ENCODE results near the gene RGS7. TPM values are rescaled to one million over a fixed set of nuclear protein-coding genes. Genes with fewer than 3 reads are reported as not detected.
"Not testable (repeated sequence)": the region's sequence is repeated elsewhere in the genome, so short reads cannot be mapped to it uniquely, and the experiment has no call there.

The RGS7 gene
- total and polyA plus RNA-seq, 7 experiments from 2014 or later: not detected

DNA sequence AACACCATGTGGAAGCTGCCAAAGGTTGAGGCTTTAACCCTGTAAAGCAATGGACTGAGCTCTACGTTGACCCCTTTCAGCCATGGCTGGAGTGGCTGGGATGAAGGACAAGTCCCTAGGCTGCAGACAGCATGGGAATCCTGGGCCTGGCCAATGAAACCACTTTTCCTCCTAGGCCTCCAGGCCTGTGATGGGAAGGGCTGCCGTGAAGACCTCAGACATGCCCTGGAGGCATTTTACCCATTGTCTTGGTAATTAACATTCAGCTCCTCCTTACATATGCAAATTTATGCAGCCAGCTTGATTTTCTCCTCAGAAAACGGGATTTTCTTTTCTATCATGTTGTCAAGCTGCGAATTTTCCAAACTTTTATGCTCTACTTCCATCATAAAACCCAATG, 214.5 kb downstream of the RGS7 start:
- no peak for ATAC-seq
- Histone ChIP-seq H3K27ac (ENCODE audit: low read depth, low read length) (no peak overlapping the region), H3K4me3 (ENCODE audit: low read length) (no peak overlapping the region), H3K9me3 (ENCODE audit: control insufficient read depth in 2 of 3, low read length in 3 of 3) (no peaks in the 10 kb centered on the region), H3K36me3 (ENCODE audit: control insufficient read depth in 2 of 3, insufficient read depth in 3 of 3, low read length in 3 of 3) (no peaks in the 10 kb centered on the region), H3K4me1 (ENCODE audit: control insufficient read depth in 2 of 2, insufficient read depth in 2 of 2, low read length in 2 of 2) (no peaks in the 10 kb centered on the region), H3K27me3 (ENCODE audit: control insufficient read depth in 2 of 2, insufficient read depth in 2 of 2, low read length in 2 of 2) (no peaks in the 10 kb centered on the region)
- peaks cover 2 to 20% (median 7%) of the 10 kb centered on the region in 11 donors for H3K9me3 Mint-ChIP-seq
- H3K27ac Mint-ChIP-seq: no peak overlapping the region
- H3K4me1 Mint-ChIP-seq: no peaks in the 10 kb centered on the region
- no peak for DNase-seq
- ChIA-PET POLR2A (no interaction called here), CTCF (no interaction called here)
- H3K4me3 Mint-ChIP-seq: no peak overlapping the region
- intact Hi-C loops (cut with micrococcal nuclease): no loop called here
- no peaks in the 10 kb centered on the region for H3K36me3 Mint-ChIP-seq
- H3K27me3 Mint-ChIP-seq: no peaks in the 10 kb centered on the region

DNA sequence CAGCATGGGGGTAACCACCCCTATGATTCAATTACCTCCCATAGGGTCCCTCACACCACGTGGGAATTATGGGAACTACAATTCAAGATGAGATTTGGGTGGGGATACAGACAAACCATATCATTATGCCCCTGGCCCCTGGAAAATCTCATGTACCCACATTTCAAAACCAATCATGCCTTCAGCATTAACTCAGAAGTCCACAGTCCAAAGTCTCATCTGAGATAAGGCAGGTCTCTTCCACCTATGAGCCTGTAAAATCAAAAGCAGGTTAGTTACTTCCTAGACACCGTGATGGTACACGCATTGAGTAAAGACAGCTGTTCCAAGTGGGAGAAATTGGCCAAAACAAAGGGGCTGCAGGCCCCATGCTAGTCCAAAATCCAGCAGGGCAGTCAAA, 215.4 kb downstream of the RGS7 start:
- H3K36me3 Mint-ChIP-seq; CTCF ChIA-PET; H3K27ac ChIP-seq (ENCODE audit: low read depth, low read length); ATAC-seq; DNase-seq; H3K4me3 ChIP-seq (ENCODE audit: low read length); H3K27me3 Mint-ChIP-seq; H3K9me3 ChIP-seq (ENCODE audit: control insufficient read depth in 2 of 3, low read length in 3 of 3); H3K4me1 ChIP-seq (ENCODE audit: control insufficient read depth in 2 of 2, insufficient read depth in 2 of 2, low read length in 2 of 2); H3K4me1 Mint-ChIP-seq; H3K27ac Mint-ChIP-seq; intact Hi-C loops (cut with micrococcal nuclease); H3K4me3 Mint-ChIP-seq; H3K36me3 ChIP-seq (ENCODE audit: control insufficient read depth in 2 of 3, insufficient read depth in 3 of 3, low read length in 3 of 3); POLR2A ChIA-PET; H3K27me3 ChIP-seq (ENCODE audit: control insufficient read depth in 2 of 2, insufficient read depth in 2 of 2, low read length in 2 of 2): not testable (repeated sequence)
- peaks cover 2 to 20% (median 7%) of the 10 kb centered on the region in 11 donors for H3K9me3 Mint-ChIP-seq

DNA sequence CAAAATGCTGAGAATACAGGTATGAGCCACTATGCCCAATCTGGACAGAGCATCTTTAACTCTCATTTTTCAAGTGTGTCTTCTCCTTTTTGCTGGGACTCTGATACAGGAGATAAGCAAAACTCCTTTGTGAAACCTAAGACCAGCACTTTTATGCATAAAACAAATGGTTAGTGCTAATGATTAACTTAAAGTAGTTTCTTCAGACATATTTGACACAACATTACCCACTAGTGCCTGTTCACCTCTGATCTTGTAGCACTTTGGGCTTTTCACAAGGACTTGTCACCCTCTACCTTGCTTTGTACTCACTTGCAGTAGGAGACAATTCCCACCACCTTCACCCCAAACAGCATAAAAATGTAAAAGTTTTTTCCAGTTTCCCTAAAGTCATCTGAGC, 216.3 kb downstream of the RGS7 start:
- Histone ChIP-seq H3K27me3 (ENCODE audit: control insufficient read depth in 2 of 2, insufficient read depth in 2 of 2, low read length in 2 of 2) (no peaks in the 10 kb centered on the region), H3K27ac (ENCODE audit: low read depth, low read length) (no peak overlapping the region), H3K36me3 (ENCODE audit: control insufficient read depth in 2 of 3, insufficient read depth in 3 of 3, low read length in 3 of 3) (no peaks in the 10 kb centered on the region), H3K4me1 (ENCODE audit: control insufficient read depth in 2 of 2, insufficient read depth in 2 of 2, low read length in 2 of 2) (no peaks in the 10 kb centered on the region), H3K9me3 (ENCODE audit: control insufficient read depth in 2 of 3, low read length in 3 of 3) (no peaks in the 10 kb centered on the region), H3K4me3 (ENCODE audit: low read length) (no peak overlapping the region)
- ATAC-seq (no peak), DNase-seq (no peak)
- no peaks in the 10 kb centered on the region for H3K4me1 Mint-ChIP-seq
- no peaks in the 10 kb centered on the region for H3K27me3 Mint-ChIP-seq
- H3K4me3 Mint-ChIP-seq: no peak overlapping the region
- H3K27ac Mint-ChIP-seq: no peak overlapping the region
- intact Hi-C loops (cut with micrococcal nuclease): no loop called here
- no peaks in the 10 kb centered on the region for H3K36me3 Mint-ChIP-seq
- POLR2A ChIA-PET: no interaction called here
- CTCF ChIA-PET: no interaction called here
- peaks cover 2 to 20% (median 6%) of the 10 kb centered on the region in 11 donors for H3K9me3 Mint-ChIP-seq

- H3K4me1 Mint-ChIP-seq: no peaks in the 10 kb centered on the region
- Histone ChIP-seq H3K27ac (ENCODE audit: low read depth, low read length) (no peak overlapping the region), H3K36me3 (ENCODE audit: control insufficient read depth in 2 of 3, insufficient read depth in 3 of 3, low read length in 3 of 3) (no peaks in the 10 kb centered on the region), H3K9me3 (ENCODE audit: control insufficient read depth in 2 of 3, low read length in 3 of 3) (no peaks in the 10 kb centered on the region), H3K4me1 (ENCODE audit: control insufficient read depth in 2 of 2, insufficient read depth in 2 of 2, low read length in 2 of 2) (no peaks in the 10 kb centered on the region), H3K4me3 (ENCODE audit: low read length) (no peak overlapping the region), H3K27me3 (ENCODE audit: control insufficient read depth in 2 of 2, insufficient read depth in 2 of 2, low read length in 2 of 2) (no peaks in the 10 kb centered on the region)
- POLR2A ChIA-PET: no interaction called here
- intact Hi-C loops (cut with micrococcal nuclease): no loop called here
- H3K27me3 Mint-ChIP-seq: no peaks in the 10 kb centered on the region
- CTCF ChIA-PET: no interaction called here
- DNase-seq (no peak), ATAC-seq (no peak)
- H3K36me3 Mint-ChIP-seq: no peaks in the 10 kb centered on the region
- peaks cover 2 to 19% (median 7%) of the 10 kb centered on the region in 11 donors for H3K9me3 Mint-ChIP-seq
- H3K4me3 Mint-ChIP-seq: no peak overlapping the region
- no peak overlapping the region for H3K27ac Mint-ChIP-seq
Measured at GRCh38 chr1:241139047-241139446, 218.0 kb downstream of the RGS7 start.

DNA sequence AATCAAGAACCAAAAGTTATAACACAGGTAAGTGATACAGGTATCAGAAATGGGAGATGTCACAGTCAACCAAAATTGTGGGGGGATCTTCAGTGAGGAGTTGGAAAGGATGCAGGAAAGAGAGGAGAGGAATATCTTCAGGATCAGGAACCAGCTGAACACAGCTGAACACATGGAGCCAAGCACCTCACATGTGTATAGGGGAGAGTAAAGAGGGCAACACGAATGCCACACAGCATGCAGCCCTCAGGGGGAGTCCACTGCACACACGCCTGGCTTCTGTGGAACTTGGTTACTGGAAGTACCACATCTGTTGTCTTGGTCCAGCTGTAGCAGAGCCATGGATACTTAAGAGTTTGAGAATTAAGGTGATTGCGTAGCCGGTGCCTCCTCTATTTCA, 218.8 kb downstream of the RGS7 start:
- no peak overlapping the region for H3K27ac Mint-ChIP-seq

DNA sequence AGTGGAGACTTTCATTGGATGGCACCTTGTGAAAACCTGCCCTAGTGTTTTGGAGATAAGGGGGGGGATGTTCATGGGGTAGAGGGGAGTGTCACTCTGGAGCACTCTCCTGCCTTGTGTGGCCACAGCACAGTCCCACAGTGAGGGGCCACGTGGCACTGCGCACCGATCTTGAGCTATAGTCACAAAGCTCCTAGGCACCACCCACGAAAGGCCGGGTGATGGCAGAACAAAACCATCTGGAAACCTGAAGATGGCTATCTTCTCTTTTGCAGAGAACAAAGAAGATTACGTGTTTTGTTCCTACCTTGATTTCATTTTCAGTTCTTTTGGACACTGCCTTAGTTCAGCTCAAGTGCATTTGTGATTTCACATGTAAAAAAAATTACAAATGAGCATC, 220.6 kb downstream of the RGS7 start:
- Histone ChIP-seq H3K4me3 (ENCODE audit: low read length) (no peak overlapping the region), H3K9me3 (ENCODE audit: control insufficient read depth in 2 of 3, low read length in 3 of 3) (no peaks in the 10 kb centered on the region), H3K36me3 (ENCODE audit: control insufficient read depth in 2 of 3, insufficient read depth in 3 of 3, low read length in 3 of 3) (no peaks in the 10 kb centered on the region), H3K4me1 (ENCODE audit: control insufficient read depth in 2 of 2, insufficient read depth in 2 of 2, low read length in 2 of 2) (no peaks in the 10 kb centered on the region), H3K27me3 (ENCODE audit: control insufficient read depth in 2 of 2, insufficient read depth in 2 of 2, low read length in 2 of 2) (no peaks in the 10 kb centered on the region), H3K27ac (ENCODE audit: low read depth, low read length) (no peak overlapping the region)
- DNase-seq: no peak
- intact Hi-C loops (cut with micrococcal nuclease): no loop called here
- Mint-ChIP-seq H3K4me3 (no peak overlapping the region), H3K36me3 (no peaks in the 10 kb centered on the region), H3K9me3 (peaks cover 0 to 15% (median 4%) of the 10 kb centered on the region in 11 donors), H3K27ac (no peak overlapping the region), H3K27me3 (no peaks in the 10 kb centered on the region), H3K4me1 (no peaks in the 10 kb centered on the region)
- ChIA-PET CTCF (no interaction called here), POLR2A (no interaction called here)
- ATAC-seq: no peak

More for the DNA sequence above, 218.8 kb downstream of the RGS7 start:
- no peaks in the 10 kb centered on the region for H3K27me3 ChIP-seq (ENCODE audit: control insufficient read depth in 2 of 2, insufficient read depth in 2 of 2, low read length in 2 of 2)
- DNase-seq (no peak), ATAC-seq (no peak)
- no peak overlapping the region for H3K4me3 ChIP-seq (ENCODE audit: low read length)
- H3K9me3 ChIP-seq (ENCODE audit: control insufficient read depth in 2 of 3, low read length in 3 of 3): no peaks in the 10 kb centered on the region
- no peaks in the 10 kb centered on the region for H3K4me1 Mint-ChIP-seq
- no peak overlapping the region for H3K27ac ChIP-seq (ENCODE audit: low read depth, low read length)
- H3K36me3 Mint-ChIP-seq: no peaks in the 10 kb centered on the region
- POLR2A ChIA-PET: no interaction called here
- H3K4me3 Mint-ChIP-seq: no peak overlapping the region
- no peaks in the 10 kb centered on the region for H3K36me3 ChIP-seq (ENCODE audit: control insufficient read depth in 2 of 3, insufficient read depth in 3 of 3, low read length in 3 of 3)
- peaks cover 2 to 18% (median 6%) of the 10 kb centered on the region in 11 donors for H3K9me3 Mint-ChIP-seq
- no peaks in the 10 kb centered on the region for H3K27me3 Mint-ChIP-seq
- H3K4me1 ChIP-seq (ENCODE audit: control insufficient read depth in 2 of 2, insufficient read depth in 2 of 2, low read length in 2 of 2): no peaks in the 10 kb centered on the region
- CTCF ChIA-PET: no interaction called here
- intact Hi-C loops (cut with micrococcal nuclease): no loop called here

DNA sequence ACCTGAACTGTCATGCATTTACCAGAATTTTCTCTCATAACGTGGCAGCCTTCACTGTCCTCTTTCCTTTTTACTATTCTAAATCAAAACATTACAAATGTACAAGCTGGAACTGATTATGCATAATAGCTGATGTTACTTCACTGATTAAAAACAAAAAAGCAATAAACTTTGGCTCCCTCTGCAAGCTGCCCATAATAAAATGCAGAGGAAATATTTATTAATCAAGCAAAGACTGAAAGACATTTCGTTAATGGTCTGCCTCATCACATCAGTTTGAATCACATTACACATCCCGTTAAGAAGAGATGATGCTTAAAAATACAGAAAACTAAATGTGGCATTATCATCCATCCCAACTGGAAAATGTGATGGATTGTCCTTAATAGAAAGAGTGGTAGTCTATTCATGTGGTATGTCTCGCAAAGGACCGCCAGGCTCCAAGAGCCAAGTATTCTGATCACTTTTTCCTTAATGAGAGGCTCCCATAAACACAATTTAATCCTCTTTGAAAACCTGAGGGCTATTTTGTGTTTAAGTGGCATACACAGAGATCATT, 225.3 kb downstream of the RGS7 start:
- H3K4me1 Mint-ChIP-seq: no peaks in the 10 kb centered on the region
- no peaks in the 10 kb centered on the region for H3K9me3 ChIP-seq (ENCODE audit: control insufficient read depth in 2 of 3, low read length in 3 of 3)
- ChIA-PET POLR2A (no interaction called here), CTCF (no interaction called here)
- intact Hi-C loops (cut with micrococcal nuclease): no loop called here
- H3K36me3 Mint-ChIP-seq: no peaks in the 10 kb centered on the region
- H3K27me3 ChIP-seq (ENCODE audit: control insufficient read depth in 2 of 2, insufficient read depth in 2 of 2, low read length in 2 of 2): no peaks in the 10 kb centered on the region
- H3K27me3 Mint-ChIP-seq: no peaks in the 10 kb centered on the region
- peaks cover 0 to 6% (median 4%) of the 10 kb centered on the region in 11 donors for H3K9me3 Mint-ChIP-seq
- H3K36me3 ChIP-seq (ENCODE audit: control insufficient read depth in 2 of 3, insufficient read depth in 3 of 3, low read length in 3 of 3): no peaks in the 10 kb centered on the region
- H3K4me3 ChIP-seq (ENCODE audit: low read length): no peak overlapping the region
- no peak overlapping the region for H3K27ac ChIP-seq (ENCODE audit: low read depth, low read length)
- H3K4me1 ChIP-seq (ENCODE audit: control insufficient read depth in 2 of 2, insufficient read depth in 2 of 2, low read length in 2 of 2): no peaks in the 10 kb centered on the region
- no peak overlapping the region for H3K4me3 Mint-ChIP-seq
- no peak overlapping the region for H3K27ac Mint-ChIP-seq
- ATAC-seq: no peak
- no peak for DNase-seq

All from naive thymus-derived CD4-positive, alpha-beta T cell (primary cell).